ENCODE results near the gene RRAD. TPM values are rescaled to one million over a fixed set of nuclear protein-coding genes. Genes with fewer than 3 reads are reported as not detected.
"Not testable (repeated sequence)": the region's sequence is repeated elsewhere in the genome, so short reads cannot be mapped to it uniquely, and the experiment has no call there.

Gene RRAD
- total RNA-seq, 1 experiment from 2014 or later = 0.19 TPM

DNA sequence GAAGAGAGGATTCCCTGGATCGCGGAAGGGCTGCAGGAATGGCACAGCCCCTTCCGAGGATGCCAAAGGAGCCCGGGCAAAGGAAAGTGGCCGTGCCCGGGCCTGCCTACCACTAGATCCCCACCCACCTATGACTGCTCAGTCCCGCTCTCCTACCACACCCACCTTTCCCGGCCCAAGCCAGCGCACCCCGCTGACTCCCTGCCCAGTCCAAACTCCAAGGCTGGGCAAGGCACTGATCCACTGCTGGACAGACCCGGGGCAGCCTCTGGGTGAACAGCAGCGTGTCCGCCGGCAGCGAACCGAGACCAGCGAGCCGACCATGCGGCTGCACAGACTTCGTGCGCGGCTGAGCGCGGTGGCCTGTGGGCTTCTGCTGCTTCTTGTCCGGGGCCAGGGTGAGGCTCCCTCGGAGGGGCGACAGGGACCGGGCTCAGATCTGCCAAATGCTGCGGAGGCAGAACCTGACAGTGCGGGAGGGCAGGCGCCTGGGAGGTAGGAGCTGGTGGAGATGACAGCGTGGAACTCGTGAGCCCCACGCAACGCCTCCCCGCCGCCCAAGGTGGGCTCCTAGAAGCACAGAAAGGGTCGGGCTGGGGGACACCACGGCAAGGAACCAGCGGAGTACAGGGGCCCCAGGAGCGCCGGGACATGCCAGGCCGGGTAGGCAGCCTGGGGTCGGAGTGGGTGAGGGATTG is 10.1 kb upstream of the RRAD start, which contains the start of gene CES2:
Gene CES2, plus strand, starts transcription at position 203 of the 698 bp plus-strand sequence. Its CDS starts 120 bp downstream, at position 323.
- no peak for DNase-seq (ENCODE audit: low spot score)
- H3K4me3 ChIP-seq (ENCODE audit: low read depth, low read length, poor library complexity, severe bottlenecking) = peak within 1 kb of the TSS; percentile 80
- H3K27me3 ChIP-seq (replicated peaks; ENCODE audit: insufficient read depth, low read depth, low read length, poor library complexity) = no peaks in the 10 kb centered on the region
- no peak for TF ChIP-seq EZH2 (IDR thresholded peaks at IDR 0.05; ENCODE audit: borderline replicate concordance, low read depth, low read length, poor library complexity, severe bottlenecking)
- TF ChIP-seq, protein P1, sequence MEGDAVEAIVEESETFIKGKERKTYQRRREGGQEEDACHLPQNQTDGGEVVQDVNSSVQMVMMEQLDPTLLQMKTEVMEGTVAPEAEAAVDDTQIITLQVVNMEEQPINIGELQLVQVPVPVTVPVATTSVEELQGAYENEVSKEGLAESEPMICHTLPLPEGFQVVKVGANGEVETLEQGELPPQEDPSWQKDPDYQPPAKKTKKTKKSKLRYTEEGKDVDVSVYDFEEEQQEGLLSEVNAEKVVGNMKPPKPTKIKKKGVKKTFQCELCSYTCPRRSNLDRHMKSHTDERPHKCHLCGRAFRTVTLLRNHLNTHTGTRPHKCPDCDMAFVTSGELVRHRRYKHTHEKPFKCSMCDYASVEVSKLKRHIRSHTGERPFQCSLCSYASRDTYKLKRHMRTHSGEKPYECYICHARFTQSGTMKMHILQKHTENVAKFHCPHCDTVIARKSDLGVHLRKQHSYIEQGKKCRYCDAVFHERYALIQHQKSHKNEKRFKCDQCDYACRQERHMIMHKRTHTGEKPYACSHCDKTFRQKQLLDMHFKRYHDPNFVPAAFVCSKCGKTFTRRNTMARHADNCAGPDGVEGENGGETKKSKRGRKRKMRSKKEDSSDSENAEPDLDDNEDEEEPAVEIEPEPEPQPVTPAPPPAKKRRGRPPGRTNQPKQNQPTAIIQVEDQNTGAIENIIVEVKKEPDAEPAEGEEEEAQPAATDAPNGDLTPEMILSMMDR (conservative IDR thresholded peaks at IDR 0.05; ENCODE audit: low read depth, low read length) = no peak
- ChIA-PET CTCF (no interaction called here), POLR2A (ENCODE audit: low non-redundant PET) (no interaction called here)
- peaks cover 21% of the 10 kb centered on the region for H3K4me1 ChIP-seq (ENCODE audit: insufficient read depth, low read length, poor library complexity, severe bottlenecking)
- BruUV-seq (replicated peaks) = no TSS peak
- peaks cover 9% of the 10 kb centered on the region for H3K36me3 ChIP-seq (ENCODE audit: insufficient read depth, low read length, poor library complexity, severe bottlenecking)
- peak within 1 kb of the TSS; percentile 92 for H3K27ac ChIP-seq (ENCODE audit: low read depth, low read length, poor library complexity, severe bottlenecking)
- intact Hi-C loops (cut with micrococcal nuclease; ENCODE audit: unreplicated experiment) = no loop called here
- no peaks in the 10 kb centered on the region for H3K9me3 ChIP-seq (ENCODE audit: low read depth, low read length, poor library complexity, severe bottlenecking)

DNA sequence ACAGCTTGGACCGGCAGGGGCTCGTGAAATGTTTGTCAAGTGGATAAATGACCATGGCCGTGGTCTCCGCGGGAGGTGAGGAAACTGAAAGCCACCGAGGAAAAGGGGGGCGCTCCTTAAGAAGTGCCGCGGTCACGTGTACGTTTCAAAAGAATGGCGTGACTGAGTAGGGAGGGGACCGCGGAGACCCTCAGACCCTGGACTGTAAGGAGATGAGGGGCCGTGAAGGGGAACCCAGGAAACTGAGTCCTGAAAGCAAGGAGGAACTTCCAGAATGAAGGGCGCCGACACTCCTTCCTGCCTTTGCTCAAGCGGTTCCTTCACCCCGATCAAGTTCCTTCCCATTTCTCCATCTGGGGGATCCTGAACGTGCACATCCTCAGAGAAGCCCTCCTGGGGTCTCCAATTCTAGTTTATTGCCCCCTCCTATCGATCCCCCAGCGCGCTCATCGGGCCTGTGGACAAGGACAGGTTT is 9.5 kb upstream of the RRAD start:
- peak overlapping the region; percentile 80 for H3K4me3 ChIP-seq (ENCODE audit: low read depth, low read length, poor library complexity, severe bottlenecking)
- CTCF ChIA-PET; H3K27me3 ChIP-seq (replicated peaks; ENCODE audit: insufficient read depth, low read depth, low read length, poor library complexity); DNase-seq (ENCODE audit: low spot score); intact Hi-C loops (cut with micrococcal nuclease; ENCODE audit: unreplicated experiment); H3K9me3 ChIP-seq (ENCODE audit: low read depth, low read length, poor library complexity, severe bottlenecking); POLR2A ChIA-PET (ENCODE audit: low non-redundant PET); H3K36me3 ChIP-seq (ENCODE audit: insufficient read depth, low read length, poor library complexity, severe bottlenecking): not testable (repeated sequence)
- BruUV-seq (replicated peaks) = TSS peak; percentile 57
- H3K4me1 ChIP-seq (ENCODE audit: insufficient read depth, low read length, poor library complexity, severe bottlenecking) = peaks cover 21% of the 10 kb centered on the region
- peak overlapping the region; percentile 92 for H3K27ac ChIP-seq (ENCODE audit: low read depth, low read length, poor library complexity, severe bottlenecking)

DNA sequence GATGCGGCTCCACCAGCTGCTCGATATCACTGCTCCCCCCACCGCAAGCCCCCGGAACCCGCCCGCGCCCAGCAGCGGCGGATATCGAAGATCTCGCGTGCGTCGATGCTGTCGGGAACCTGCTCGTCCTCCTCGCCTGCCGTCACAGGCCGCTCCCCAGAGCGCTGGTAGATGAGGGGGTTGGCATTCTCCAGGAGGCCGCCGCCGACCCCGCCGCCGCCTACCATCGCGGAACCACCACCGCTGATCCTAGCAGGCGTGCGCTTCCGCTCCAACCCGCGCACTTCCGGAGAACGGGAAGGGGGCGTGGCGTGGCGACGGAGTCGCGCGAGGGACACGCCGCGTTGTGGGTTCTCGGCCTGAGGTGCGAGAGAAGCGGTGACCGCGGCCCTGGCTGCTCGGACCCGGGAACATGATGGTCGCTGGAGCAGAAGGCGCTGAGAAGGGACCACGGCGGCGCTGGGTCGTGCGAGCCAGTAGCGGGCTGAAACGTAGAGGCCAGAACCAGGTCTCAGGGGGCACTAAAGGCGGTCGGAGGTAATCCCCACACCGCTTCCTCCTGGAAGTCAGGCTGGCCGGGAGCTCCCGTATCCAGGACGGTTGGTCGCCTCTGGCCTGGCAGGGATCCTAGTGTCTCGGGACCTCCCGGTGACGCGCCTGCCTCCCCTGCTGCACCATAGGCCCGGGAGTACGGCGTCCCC is 9.0 kb upstream of the RRAD start, which contains the start of gene CIAO2B:
Gene CIAO2B, minus strand, starts transcription at position 265 of the 701 bp plus-strand sequence. Its CDS starts 38 bp downstream, at position 227.
- peaks cover 21% of the 10 kb centered on the region for H3K4me1 ChIP-seq (ENCODE audit: insufficient read depth, low read length, poor library complexity, severe bottlenecking)
- H3K27ac ChIP-seq (ENCODE audit: low read depth, low read length, poor library complexity, severe bottlenecking) = peak within 1 kb of the TSS; percentile 92
- no peaks in the 10 kb centered on the region for H3K27me3 ChIP-seq (replicated peaks; ENCODE audit: insufficient read depth, low read depth, low read length, poor library complexity)
- ChIA-PET CTCF (no interaction called here), POLR2A (ENCODE audit: low non-redundant PET) (no interaction called here)
- peaks cover 4% of the 10 kb centered on the region for H3K36me3 ChIP-seq (ENCODE audit: insufficient read depth, low read length, poor library complexity, severe bottlenecking)
- TF ChIP-seq EZH2 (IDR thresholded peaks at IDR 0.05; ENCODE audit: borderline replicate concordance, low read depth, low read length, poor library complexity, severe bottlenecking) = no peak
- TF ChIP-seq, protein P1 (conservative IDR thresholded peaks at IDR 0.05; ENCODE audit: low read depth, low read length) = no peak
- no peaks in the 10 kb centered on the region for H3K9me3 ChIP-seq (ENCODE audit: low read depth, low read length, poor library complexity, severe bottlenecking)
- DNase-seq (ENCODE audit: low spot score) = peak; percentile 93
- intact Hi-C loops (cut with micrococcal nuclease; ENCODE audit: unreplicated experiment) = no loop called here
- peak within 1 kb of the TSS; percentile 80 for H3K4me3 ChIP-seq (ENCODE audit: low read depth, low read length, poor library complexity, severe bottlenecking)
- no TSS peak for BruUV-seq (replicated peaks)
